Fibroblast of the aortic adventitia (primary cell): Measurements from ENCODE around the gene ELK4. TPM values are rescaled to one million over a fixed set of nuclear protein-coding genes. Genes with fewer than 3 reads are reported as not detected.
"Not testable (repeated sequence)": the region's sequence is repeated elsewhere in the genome, so short reads cannot be mapped to it uniquely, and the experiment has no call there.

Experiments
- DNase-seq: peaks from one replicate; pipeline ENCODE4 v3.0.0-alpha.2; 2010; ENCODE audit warnings: low read depth
- H3K4me3 ChIP-seq: 2 replicates; pipeline ENCODE4 v1.5.1; 2011; ENCODE audit warnings: low read depth, mild to moderate bottlenecking, control low read depth, low read length, moderate library complexity
- CTCF ChIP-seq: IDR thresholded peaks from 2 replicates; pipeline ENCODE4 v1.5.1; 2011; ENCODE audit warnings: mild to moderate bottlenecking, low read length, control low read depth, inconsistent platforms; ENCODE audit not compliant: insufficient read depth
- total RNA-seq: library from RNA; depleted of rRNA; stranded (reverse); fragments of >200 nt; gene quantifications from 2 replicates; pipeline ENCODE4 v1.2.3, GENCODE V29; 2012; ENCODE audit warnings: low replicate concordance

The ELK4 gene
- total RNA-seq, 1 donor: 40.9 TPM

DNA sequence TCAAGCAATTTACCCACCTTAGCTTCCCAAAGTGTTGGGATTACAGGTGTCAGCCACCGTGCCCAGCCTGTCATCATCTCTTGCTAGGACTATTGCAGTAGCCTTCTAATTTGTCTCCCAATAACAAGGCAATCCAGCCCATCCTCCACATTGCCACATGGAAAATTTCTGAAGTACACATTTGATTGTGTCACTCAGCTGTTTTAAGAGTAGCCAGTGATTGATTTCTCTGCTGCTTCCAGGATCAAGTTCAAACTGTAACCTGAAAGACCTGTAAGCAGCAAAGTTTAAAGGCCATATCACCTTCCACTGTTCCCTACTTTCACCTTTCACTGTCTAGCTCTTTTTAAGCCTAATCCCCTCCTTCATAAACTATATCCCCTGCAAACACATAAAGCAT, 7.8 kb upstream of the ELK4 start:
- no peak overlapping the region for H3K4me3 ChIP-seq
- no peak for TF ChIP-seq CTCF
- no peak for DNase-seq

GRCh38 chr1:205637854-205638468, 6.2 kb upstream of the ELK4 start:
- H3K4me3 ChIP-seq: no peak overlapping the region
- no peak for TF ChIP-seq CTCF
- no peak for DNase-seq

DNA sequence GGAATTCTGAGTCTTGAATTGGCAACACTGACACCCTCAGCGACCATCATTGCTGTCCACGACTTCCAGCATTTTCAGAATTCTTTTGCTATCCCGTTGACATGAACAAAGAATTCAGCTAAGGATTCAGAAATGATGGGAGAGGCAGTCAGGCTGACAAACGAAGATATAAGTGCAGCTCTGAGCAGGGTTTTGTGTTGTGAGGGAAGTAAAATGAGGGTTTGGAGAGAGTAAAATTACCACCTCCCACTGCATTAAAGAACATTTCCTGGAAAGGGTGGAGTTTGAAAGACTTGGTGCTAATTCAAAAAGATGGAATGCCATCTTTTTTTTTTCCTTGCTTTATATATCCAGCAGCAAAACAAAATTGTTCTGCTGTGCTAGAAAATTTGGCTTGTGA, 4.9 kb upstream of the ELK4 start:
- H3K4me3 ChIP-seq: peak overlapping the region; percentile 28
- no peak for TF ChIP-seq CTCF
- DNase-seq: peak; percentile 33

DNA sequence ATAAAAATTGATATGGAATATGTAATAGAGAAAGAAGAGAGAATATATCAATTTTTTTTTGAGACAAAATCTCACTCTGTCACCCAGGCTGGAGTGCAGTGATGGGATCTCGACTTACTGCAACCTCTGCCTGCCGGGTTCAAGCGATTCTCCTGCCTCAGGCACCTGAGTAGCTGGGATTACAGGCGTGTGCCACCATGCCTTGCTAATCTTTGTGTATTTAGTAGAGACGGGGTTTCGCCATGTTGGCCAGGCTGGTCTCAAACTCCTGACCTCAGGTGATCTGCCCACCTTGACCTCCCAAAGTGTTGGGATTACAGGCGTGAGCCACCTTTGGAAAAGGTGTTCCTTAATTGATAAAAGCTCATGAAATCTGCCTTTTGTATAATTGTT, 4.3 kb upstream of the ELK4 start:
- not testable (repeated sequence) for H3K4me3 ChIP-seq, DNase-seq

GRCh38 chr1:205633421-205633976, 1.7 kb upstream of the ELK4 start:
- DNase-seq: peak; percentile 84
- H3K4me3 ChIP-seq: no peak overlapping the region
- no peak for TF ChIP-seq CTCF

- no peak for TF ChIP-seq CTCF
- DNase-seq: no peak
- H3K4me3 ChIP-seq: peak overlapping the region; percentile 84
Measured at GRCh38 chr1:205632669-205633169, 908 bp upstream of the ELK4 start.

- peak overlapping the region; percentile 84 for H3K4me3 ChIP-seq
- TF ChIP-seq CTCF: no peak
- peak; percentile 60 for DNase-seq
Measured at GRCh38 chr1:205631010-205631767, 622 bp downstream of the ELK4 start.
